Activated T-helper 1 cell treated with anti-CD3 and anti-CD28 coated beads, Interleukin-2, amount 50 U/mL, for 16 hours (primary cell): ENCODE results near the gene NLRX1.
"Not testable (repeated sequence)": the region's sequence is repeated elsewhere in the genome, so short reads cannot be mapped to it uniquely, and the experiment has no call there.

ENCODE experiments used
- DNase-seq, 2 donors: peaks; one replicate each; pipeline ENCODE4 v3.0.0-alpha.2; 2020; ENCODE audit warnings: low read depth in 1 of 2, low spot score in 1 of 2

NLRX1 gene

DNA sequence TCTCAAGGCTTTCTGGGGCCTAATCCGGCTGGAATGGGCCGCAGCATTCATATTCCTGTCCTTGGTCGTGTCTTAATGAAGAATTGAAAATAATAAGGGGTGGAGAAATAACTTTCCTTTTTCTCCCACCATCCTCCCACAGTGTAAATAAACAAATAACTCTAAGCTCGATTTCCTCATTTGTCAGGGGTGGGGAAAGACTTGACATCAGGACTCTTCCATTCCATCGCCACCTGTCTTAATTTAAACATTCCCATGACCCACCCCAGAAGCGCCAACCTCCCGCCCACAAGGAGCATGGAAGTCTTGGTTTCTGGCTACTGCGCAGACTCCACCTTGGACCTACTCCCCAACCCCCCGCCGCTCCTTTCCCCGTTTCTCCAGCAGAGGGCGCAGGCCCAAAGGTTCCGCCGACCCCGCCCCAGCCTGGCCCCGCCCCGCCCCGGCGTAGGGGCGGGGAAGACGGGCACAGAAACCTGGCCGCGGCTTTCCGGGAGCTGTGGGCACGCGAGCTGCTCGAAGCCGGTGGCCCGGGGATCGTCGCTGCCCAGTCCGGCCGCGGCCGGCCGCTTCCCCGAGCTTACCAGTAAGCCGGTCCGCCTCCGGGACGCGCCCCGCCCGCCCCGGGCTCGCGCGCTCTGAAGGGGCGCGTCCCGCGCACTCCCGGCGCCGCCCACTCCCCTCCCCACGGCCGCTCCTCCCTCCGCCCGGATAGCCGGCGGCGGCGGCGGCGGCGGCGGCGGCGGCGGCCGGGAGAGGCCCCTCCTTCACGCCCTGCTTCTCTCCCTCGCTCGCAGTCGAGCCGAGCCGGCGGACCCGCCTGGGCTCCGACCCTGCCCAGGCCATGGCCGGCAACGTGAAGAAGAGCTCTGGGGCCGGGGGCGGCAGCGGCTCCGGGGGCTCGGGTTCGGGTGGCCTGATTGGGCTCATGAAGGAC is 37.3 kb downstream of the NLRX1 start, which contains the start of gene CBL:
Gene CBL (plus strand): TSS at position 766 of the 937 bp plus-strand sequence. CDS start 79 bp downstream, at position 845.
- DNase-seq: peak; percentile 97 to 99

DNA sequence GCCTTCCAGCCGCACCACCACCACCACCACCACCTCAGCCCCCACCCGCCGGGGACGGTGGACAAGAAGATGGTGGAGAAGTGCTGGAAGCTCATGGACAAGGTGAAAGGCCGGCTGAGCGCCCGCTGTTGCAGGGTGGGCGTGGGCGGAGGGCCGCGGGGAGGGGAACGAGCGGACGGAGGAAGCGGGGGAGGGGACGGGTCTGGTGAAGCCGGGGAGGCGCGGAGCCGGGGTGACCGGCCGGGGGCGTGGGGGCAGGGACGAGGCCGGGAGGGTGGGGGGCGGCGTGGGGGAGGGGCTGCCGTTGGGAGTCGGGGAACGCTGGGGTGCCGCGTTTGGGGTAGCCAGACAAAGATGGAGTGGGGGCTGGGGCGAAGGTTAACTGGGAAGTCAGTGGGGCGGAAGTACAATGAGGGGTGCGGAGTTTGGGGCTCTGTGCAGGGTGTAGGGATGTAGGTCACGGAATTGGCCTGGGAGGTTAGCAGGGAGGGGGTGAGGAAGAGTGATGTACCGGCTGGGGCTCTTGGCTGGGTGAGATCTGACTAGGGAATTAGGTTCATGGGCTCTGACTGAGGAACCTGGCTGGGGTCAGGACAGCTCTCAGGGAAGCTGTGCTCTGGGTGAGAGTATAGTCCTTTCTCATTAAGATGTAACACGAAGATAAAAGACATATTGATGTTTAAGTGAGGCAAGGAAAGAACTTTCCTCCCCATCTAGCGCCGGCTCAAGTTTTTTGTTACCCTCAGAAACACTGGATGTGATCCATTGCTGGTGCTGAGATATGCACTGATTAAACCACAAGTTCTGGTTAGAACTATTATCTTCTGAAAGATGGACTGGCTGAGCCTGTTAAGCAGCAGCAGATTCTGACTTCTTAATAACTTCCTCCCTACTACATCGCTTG is 38.2 kb downstream of the NLRX1 start:
- DNase-seq: peak; percentile 11 to 34

DNA sequence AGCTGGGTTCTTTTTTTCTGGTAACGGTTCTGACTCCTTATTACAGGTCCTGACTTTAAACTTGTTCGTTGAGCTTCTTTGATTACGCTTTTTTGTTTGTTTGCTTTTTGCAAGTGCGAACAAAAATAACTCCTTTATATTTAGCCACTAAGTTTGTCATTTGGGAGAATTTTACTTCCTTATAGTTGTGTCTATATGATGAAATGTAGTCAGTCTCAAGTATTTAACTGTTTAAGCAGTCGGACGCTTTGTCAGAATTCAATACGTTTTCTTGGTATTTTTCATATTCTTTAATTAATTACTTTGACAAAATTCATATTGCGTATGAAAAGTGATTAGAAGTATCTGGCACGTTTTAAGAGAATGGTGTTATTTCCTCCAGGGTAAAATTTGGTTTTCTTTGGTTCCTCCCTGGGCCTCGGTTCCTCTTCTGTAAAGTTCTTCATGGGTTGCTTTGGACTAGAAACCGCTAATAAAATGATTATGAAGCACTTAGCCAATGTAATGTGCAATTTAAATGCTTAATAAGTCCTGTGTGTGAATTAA is 39.0 kb downstream of the NLRX1 start:
- no peak for DNase-seq

GRCh38 chr11:119209186-119209585 is 40.7 kb downstream of the NLRX1 start:
- no peak for DNase-seq

GRCh38 chr11:119210050-119210449 is 41.5 kb downstream of the NLRX1 start:
- no peak for DNase-seq

DNA sequence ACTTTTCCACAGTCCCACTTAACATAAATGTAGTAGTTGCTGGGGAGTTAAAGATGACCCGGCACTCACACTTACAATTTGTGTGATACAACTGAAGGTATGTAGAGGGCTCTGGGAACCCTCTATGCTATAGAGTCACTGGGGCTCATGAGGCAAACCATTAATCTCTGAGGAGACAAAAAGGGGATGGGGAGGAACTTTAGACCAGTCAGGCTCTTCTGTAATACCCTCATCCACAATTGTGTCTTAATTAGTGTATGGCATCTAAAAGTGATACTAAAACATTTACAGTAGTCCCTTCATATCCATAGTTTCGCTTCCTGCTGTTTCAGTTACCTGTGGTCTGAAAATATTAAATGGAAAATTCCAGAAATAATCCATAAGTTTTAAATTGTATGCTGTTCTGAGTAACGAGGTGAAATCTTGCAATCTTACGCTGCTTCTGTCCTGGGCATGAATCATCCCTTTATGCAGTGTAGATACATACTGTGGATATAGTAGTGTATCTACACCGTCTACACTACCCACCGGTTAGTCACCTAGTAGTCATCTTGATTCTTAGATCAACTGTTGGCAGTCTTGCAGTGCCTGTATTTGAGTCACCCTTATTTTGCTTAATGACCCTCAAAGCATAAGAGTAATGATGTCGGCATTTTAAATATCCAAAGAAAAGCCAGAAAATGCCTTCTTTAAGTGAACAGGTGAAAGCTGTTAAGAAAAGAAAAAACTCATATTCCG is 49.8 kb downstream of the NLRX1 start:
- no peak for DNase-seq

DNA sequence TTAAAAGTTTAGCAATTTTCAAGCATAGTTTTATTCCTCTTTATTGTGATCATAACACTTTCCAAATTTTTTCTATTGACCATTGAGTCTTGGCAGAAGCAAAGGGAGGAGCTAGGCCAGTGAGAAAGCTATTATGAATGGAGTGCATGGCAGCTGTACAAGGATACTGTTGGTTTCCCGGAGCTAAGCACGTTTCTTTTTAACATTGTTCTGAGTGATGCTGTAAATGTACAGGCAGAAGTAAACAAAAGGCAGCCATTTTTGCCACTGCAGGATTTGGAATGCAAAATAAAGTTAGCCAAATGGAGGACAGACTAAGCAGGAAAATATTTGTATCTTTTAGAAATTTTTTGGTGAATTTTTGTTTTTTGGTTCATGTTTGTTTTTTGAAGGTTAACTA is 53.8 kb downstream of the NLRX1 start:
- DNase-seq: no peak

DNA sequence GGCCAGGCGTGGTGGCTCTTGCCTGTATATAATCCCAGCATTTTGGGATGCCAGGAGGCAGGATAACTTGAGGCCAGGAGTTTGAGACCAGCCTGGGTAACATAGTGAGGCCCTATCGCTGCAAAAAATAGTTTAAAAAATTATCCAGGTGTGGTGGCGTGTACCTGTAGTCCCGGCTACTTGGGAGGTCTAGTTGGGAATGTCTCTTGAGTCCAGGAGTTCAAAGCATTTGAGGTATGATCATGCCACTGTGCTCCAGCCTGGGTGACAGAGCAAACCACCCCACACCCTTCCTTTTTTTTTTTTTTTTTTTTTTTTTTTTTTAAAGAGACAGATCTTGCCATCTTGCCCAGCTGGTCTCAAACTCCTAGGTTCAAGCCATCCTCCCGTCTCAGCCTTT is 54.4 kb downstream of the NLRX1 start:
- no peak for DNase-seq

- DNase-seq: no peak
Measured at GRCh38 chr11:119223856-119224255, 55.3 kb downstream of the NLRX1 start.

GRCh38 chr11:119228535-119229287 is 60.2 kb downstream of the NLRX1 start:
- not testable (repeated sequence) for DNase-seq

DNA sequence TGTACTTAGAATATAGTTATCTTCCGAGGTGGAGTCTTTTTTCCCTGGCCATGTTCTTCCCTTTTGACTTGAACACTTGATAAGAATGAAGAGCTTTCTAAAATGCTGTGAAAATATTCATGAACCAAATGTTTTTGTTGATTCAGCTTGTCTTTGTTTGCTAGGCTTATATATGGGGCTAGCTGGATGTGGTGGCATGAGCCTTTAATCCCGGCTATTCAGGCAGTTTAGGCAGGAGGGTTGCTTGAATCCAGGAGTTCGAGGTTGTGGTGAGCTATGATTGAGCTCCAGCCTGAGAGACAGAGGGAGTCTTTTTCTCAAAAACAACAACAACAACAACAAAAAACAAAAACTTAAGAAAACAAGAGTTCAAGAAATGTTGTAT is 60.8 kb downstream of the NLRX1 start:
- DNase-seq: no peak

- DNase-seq: no peak
Measured at GRCh38 chr11:119229741-119230140, 61.2 kb downstream of the NLRX1 start.
